ENCODE measurements around the gene CPA1.
A peak's percentile ranks its signal among the peaks of the same experiment; 100 is the strongest.

Gene CPA1

DNA sequence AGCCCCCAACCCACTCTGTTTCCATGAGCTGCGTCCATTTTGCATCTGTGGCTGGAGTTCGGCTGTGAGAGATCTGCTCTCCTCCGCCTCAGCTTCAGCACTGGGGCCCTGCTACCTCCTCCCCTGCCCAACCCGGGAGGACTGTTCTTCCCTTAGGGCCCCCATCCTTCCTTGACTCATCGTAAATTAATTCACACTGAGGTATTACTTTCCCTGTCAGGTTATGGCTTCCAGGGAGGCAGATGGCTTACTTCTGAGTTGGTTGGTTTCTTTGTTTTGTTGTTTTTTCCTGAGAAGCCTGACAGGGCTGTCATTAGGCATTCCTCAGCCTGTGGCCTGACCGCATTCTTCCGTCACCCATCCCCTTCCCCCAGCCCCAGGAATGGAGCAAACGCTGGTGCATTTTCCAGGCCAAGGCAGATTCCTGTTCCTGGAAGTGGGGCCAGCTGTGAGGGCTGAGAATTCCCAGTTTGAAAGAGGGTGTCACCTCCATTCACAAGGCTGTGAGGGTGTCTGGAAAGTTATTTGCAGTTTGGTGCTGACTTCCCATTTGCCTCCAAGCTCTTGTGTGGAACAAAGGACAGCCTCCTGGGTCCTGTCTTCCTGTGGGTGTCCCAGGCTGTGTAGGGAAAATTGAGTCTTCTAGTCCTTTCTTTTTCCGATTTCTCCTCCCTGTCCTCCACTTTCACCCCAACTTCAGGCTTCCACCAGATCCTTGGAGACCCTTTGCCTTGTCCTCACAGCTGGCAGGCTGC is 24.0 kb upstream of the CPA1 start:
- DNase-seq, result no peak

DNA sequence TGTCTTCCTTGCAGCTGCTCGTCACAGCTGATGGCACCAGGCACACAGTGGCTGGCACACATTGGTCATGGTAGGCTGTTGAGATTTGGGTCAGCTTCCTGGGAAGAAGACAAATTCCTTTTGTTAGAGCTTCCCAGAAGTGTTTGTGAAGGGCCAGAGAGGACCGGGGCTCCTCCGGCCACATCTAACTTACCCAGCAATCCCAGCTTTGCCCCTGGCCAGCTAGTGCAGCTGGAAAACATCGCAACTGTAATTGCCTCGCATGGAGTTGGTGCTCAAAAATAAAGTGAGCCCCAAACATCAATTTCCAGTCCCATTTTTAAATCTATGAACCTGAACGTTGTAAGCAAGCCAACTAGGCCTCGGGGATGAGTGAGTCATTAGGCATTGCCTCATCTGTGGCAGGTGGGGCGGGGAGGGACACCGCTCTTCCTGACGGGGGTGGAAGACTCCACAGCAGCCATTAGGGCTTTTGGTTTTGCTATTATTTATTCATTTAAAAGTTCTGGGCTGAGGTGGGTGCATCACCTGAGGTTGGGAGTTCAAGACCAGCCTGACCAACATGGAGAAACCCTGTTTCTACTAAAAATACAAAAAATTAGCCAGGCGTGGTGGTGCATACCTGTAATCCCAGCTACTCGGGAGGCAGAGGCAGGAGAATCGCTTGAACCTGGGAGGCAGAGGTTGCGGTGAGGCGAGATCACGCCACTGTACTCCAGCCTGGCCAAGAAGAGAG is 23.2 kb upstream of the CPA1 start:
- no peak for DNase-seq

DNA sequence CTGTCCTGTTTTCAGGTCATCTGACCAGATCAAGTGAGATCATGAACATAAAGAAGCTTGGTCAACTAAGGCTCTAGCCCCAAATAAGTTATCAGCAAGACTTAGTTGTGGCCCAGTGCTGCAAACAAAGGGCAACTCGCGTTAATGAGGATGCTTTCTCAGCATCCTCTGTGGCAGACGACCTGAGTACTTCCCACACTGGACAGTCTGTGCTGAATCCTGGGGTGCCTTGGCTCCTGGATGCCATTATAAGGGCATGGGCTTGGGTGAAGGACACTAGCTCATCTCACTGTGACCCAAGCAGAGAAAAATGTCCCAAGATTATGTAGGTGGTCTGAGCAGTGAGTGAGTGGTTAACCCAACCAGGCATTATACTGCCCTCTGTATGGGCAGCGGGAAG is 21.8 kb upstream of the CPA1 start:
- no peak for DNase-seq

DNA sequence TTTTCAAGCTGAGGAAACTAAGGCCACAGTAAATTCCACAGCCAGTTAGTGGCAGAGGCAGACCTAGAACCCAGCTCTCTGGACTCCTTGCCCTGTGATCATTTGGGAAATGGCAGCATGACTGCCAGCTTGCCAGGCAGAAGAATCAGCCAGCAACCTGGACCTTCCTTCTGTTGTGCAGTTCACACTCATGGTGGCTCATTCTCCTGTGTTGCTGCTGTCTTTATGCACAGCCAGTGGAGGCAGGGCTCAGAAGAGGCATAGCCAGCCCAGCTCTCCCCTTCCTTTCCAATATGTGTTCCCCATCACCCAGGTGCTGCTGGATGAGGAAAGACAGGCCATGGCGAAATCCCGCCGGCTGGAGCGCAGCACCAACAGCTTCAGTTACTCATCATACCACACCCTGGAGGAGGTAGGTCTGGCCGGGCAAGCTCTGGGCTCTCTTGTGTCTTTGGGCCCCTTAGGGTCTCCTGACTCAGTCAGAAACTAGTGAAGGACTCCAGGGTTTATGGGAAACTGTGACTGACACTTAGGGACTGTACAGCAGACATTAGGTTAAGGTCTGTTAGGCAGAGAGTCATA is 20.9 kb upstream of the CPA1 start:
- DNase-seq, result no peak

DNA sequence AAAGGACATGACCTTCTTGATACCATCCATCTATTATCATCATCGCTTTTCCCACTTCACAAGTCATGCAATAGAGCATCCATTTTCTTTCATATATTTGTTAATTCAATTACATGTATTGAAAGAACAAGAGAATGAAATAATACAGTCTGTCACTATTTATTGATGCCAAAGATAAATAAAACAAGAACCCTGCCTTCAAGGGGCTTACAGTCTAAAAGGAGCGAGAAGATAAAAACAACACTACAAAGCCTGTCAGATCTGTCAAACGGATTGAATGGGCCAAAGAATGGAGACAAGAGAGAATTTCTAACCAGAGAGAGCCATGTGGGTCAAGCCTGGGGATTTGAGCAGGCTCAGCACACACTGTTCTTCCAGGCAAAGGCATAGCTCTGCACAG is 19.8 kb upstream of the CPA1 start:
- DNase-seq, result no peak

DNA sequence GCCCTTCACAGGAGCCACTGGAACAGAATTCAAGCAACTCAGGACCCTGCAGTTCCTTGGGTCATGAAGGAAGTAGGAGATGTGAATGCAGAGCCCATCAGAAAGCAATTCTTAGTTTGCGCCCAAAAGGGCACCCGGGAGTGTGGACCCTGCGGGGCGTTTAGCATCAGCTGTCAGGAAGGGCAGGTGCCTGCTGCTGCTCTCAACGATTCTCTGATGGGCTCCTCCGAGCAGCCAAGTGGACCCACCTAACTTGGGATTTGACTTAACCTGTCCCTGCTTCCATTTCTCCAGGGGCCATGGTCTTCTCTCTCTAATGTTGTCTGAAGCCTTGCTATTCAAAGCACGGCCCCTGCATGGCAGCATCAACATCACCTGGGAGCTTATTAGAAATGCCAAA is 18.6 kb upstream of the CPA1 start:
- no peak for DNase-seq

DNA sequence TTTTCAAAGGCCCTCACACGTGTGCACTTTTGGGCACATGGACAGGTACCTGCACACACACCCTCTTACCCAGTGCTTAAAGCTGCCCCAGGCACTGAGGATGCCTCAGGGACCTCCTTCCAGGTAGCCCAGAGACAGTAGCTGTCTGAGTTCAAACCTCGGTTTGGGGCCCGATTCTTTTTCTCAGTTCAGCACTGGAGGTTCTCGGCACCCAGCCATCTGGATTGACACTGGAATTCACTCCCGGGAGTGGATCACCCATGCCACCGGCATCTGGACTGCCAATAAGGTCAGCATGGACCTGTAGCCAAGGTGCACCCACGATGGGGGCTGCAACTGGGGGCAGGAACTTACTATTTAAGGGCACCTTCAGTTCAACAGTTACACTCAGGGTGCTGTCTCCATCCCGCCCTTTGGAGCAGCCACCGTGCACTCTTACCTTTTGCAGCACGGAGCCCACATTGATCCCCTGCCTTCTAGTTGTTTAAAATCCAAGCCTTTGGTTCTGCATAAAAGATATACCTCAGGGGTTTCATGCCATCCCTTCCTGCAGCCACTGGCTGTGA is 18.0 kb upstream of the CPA1 start:
- DNase-seq, result no peak

DNA sequence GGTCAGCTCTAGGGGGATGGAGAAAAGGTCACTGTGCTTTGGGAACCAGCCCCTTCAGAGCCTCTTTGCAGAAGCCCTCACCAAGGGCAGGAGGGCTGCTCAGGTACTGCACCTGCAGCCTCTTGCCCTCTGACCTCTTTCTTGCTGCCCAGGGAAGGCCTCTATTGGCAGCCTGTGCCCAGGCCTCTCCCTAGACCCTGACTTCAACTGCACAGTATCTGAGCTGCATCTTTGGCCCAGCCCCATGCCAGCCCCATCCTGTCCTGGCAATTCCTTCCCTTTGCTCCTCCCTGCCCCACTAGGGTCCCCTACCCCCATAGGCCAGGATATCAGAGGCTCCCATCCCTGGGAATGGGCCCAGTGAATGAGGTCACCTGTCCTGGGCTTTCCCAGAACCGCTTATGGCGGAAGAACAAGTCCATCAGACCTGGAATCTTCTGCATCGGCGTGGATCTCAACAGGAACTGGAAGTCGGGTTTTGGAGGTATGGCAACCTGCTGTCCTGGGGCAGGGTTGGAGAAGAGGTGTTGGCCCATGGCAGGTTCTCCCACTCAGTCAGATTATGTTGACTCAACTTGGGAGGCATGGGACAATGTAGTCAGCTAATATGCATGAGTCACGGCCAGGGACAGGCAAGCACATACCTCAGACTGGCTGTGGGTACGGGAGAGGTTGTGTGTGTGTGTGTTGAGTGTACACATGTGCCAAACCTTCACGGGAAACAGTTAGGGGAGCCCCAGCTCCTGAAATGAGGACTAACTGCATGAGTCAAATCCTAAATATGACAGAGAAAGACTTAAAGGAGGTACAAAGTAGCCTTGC is 17.1 kb upstream of the CPA1 start:
- DNase-seq, result no peak

DNA sequence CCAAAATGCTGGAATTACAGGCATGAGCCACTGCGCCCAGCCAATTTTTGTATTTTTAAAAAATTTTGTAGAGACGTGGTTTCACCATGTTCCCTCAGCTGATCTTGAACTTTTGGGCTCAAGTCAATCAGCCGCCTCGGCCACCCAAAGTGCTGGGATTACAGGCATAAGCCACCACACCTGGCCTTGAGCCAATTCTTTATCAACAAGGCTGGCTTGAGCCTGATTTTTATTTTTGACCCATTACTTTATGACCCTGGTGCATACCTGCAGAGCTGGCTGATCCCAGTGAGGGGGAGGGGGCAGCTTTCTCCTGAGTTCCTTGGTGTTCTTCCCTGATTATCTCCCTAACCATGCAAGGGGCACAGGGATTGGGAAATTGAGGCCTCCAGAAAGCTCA is 15.8 kb upstream of the CPA1 start:
- no peak for DNase-seq

DNA sequence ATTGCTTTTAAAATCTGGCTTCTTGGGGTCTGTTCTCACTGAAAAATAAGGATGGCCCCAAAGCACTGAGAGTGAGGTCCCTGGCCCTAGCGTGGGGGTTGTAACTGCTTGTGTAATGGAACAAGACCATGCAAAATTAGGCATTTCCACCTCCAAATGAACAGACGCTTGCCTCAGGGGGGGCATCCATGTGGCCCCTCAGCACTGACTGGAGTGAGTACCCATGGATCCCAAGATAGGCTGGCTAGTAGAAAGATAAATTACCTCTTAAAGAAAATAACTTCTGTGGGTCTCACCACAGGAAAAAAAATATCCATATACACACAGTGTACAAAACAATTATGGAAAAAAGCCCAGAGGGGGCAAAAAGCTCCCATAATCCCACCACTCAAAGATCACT is 15.2 kb upstream of the CPA1 start:
- DNase-seq, result no peak

DNA sequence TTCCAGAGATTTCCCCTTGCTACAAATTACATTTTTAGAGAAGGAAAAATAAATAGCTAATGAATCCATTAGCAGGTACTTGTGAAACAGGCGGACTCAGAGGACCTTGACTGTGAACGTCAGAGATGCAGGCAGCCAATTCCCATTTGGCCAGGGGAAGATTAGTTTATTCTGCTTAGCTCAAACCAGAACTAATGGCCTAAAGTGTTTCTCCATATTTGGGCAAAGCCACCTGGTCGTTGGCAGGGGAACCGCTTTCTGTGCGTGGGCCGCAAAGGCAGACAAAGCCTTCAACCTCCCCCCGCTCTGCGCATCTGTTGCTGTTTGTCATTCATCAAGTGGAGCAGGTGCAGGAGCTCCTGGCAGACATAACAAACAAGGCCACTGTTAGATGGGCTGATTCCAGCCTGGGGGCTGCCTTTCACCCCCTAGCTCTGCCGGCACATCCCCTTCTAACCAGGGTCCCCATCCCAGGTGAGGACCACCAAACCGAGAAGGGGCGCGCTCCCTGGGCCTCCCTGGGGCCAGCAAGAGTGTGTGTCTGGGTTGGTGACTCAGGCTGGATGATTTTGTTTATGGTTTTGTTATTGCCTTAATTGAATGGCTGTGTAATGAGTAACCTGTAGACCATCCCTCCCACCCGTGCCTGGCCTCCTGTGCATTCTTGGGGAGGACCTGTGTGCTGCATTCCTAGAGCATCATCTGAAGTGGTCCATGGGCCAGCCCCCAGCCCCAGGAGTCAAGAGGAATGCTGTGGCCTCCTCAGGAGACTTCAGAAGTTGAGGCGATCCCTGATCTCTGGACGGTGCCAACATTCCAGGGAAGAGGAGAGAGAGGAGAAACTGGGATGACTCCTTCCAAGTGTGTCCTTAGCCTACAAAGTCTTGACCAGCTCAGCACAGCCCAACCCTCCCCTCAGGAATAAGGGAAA is 14.5 kb upstream of the CPA1 start:
- DNase-seq, result no peak

DNA sequence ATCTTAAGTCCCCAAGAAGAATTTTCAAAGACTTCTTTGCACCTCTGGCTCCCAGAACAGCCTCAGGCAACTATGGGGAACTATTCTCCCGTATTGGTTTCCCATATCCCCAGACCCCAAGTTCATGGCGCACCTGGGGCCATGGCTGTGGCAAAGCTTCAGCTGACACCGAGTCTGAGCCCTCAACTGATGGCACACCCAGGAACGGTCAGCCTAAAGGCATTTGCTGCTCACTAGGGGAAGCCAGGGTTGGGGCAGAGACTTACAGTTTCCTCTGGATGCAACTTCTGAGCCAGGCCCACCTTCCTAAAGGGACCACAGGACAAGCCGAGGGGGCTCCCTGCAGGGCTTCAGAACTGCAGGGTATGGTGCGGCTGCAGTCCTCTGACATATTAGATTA is 13.7 kb upstream of the CPA1 start:
- DNase-seq, result no peak

DNA sequence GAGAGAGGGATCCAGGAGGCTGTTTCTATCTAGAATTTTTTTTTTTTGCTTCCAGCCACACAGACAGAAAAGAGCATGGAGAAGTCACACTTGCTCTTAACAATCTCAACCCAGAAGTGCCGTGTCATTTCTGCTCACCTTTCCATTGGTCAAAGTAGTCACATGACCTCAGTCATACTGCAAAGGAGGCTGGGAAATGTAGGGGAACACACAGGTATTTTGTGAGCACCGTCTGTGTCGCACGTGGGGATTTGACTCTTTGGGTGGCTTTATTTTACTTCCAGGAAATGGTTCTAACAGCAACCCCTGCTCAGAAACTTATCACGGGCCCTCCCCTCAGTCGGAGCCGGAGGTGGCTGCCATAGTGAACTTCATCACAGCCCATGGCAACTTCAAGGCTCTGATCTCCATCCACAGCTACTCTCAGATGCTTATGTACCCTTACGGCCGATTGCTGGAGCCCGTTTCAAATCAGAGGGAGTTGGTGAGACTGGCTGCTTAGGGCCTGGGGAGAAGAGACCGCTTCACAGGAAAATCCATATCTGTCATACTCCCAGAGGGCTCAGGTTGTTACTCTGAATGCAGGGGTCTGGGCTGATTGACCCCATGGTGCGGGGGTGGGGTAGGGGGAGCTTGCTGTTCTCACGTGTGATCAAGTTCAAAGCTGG is 13.1 kb upstream of the CPA1 start:
- DNase-seq, result peak; percentile 42

DNA sequence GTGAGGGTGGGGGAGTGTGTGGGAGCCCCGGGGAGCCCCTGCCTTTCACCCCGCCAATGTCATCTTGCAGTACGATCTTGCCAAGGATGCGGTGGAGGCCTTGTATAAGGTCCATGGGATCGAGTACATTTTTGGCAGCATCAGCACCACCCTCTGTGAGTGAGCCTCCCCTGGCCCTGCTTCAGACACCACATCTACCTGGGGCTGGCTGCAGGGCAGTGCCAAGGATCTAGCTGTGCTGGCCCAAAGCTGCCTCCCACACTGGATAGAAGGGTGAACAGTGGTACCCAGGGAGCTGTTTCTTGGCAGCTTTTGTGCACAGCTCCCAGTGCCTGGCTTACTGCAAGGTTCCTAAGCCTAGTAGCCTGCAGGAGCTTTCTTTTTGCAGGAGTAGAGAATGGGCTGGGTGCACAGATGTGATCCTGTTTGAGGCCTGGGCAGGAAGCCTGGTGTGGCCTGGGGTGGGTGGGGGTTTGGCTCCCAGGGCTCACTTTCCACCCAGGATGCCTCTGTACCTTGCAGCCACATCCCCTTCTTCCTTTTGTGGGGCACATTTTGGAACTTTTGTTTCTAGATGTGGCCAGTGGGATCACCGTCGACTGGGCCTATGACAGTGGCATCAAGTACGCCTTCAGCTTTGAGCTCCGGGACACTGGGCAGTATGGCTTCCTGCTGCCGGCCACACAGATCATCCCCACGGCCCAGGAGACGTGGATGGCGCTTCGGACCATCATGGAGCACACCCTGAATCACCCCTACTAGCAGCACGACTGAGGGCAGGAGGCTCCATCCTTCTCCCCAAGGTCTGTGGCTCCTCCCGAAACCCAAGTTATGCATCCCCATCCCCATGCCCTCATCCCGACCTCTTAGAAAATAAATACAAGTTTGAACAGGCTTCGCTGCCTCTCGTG is 12.2 kb upstream of the CPA1 start:
- DNase-seq, result no peak

DNA sequence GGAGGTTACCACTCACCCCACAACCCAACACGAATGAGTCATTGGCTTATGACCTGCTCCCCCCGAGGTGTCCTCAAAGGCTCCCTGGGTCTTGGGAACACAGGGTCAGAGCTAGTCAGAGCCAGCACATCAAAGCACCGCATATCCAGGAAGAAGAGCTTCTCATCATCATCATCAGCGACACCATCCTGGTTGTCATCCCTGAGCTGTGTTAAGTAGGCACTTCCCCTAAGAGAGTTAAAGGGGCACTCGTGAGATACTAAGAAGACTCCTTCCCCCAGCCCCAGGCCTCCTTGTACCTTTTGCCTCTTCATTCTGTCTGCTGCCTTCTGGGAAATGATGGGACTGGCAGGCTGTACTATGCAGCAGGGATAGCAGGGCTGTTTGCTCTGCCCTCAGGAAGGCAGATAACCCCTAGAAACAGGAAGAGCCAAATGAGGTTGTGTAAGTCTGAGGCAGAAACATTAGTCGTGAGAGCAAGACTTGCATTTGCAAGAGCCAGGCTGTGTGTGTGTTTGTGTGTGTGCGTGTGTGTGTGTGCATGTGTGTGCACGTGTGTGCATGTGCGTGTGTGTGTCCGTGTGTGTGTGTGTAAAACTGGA is 11.1 kb upstream of the CPA1 start:
- DNase-seq, result no peak

DNA sequence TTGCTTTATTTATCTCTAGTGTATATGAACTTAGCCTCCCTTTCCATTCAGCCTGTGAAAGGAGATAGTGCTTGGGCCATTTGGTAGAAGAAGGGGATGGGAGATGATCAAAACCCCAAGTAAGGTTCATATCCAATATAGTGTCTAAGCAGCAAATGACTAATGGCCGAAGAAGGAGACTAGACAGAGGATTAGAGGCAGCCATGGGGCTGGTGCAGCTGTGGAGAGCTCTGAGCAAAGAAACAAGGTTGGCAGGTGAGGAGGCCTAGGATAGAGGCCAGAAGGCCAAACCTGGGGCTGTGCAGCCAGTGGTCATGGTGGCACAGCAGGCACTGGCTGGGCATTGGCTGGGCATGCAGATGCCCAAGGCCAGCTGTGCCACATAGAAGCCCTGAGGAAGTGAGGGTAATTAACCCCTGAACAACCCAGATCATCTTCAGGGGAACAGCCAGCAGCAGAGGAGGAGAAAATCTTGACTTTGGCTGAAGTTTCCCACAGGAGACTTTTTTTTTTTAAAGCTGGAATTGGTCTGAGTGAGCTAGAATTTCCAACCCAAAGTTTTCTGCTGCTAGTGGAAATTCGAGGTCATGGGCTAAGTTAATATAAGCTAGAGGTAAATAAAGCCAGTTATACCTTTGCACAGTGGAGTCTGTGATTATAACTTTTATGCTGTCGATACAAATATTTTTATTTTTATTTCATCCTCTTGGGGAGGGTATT is 10.3 kb upstream of the CPA1 start:
- no peak for DNase-seq

DNA sequence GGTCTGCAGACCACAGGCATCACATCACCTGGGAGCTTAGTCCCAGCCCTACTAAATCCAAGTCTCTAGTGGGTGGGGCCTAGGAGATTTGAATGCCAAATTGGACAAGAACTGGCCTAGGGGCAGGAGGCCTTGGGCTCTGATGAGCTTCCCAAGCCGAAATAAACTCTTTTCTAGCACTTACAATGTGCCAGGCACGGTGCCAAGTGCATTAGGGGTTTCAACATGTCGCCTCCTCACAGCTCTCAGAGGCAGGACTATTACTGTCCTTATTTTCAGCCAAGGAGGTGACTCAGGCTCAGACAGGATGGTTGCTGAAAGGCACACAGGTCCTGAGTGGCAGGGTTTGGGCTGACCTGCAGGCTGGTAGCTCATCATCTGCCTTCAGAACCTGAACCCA is 9.2 kb upstream of the CPA1 start:
- DNase-seq, result no peak

DNA sequence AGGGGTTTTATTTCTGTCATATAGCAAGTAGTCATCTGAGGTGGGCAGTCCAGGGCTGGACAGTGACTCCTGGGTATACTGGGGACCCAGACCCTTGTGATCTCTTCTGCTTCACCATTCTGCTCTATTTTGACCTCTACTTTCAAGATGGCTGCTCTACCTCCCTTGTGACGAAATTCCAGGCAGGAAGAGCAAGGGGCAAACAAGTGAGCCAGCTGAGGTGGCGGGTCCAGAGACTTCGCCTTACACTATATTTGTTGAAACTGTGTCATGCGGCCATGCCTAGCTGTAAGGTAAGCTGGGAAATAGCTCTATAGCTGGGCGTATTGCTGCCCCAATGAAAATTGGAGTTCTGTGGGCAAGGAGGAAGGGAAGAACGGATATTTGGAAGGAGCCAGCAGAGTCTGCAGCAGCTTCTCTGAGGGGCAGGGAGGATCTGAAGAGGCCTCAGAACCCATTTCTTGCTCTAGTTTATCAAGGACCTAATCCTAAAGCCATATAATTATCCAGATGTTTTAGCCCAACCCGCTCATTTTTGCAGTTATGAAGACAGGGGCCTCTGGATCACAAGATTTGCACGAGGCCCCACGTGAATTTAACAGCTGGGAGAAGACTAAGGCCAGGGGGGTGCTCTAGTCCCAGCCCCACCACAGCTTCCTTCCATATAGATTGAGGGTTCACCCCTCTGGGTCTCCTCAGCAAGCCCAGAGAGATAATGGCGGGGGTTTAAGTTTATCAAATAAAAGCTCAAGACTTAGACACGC is 7.7 kb upstream of the CPA1 start:
- DNase-seq, result no peak
